AG04449 (cell line): ENCODE data around the gene WRAP73.

ENCODE experiments used
- CTCF ChIA-PET: fragments of 350-600 bp; formaldehyde crosslinking; extraction: SDS; loops from one replicate; lab custom pipeline; 2021; ENCODE audit warnings: antibody characterized with exemption; lab: Yijun Ruan, JAX
- POLR2A ChIA-PET: fragments of 400-600, 350-600 bp; formaldehyde crosslinking; extraction: SDS; loops from one replicate; lab custom pipeline; 2020; ENCODE audit warnings: antibody characterized with exemption, inconsistent platforms; lab: Yijun Ruan, JAX
- DNase-seq: peaks from one replicate; pipeline ENCODE4 v3.0.0-alpha.2; 2010; ENCODE audit warnings: low read depth, low spot score
- H3K4me3 ChIP-seq: 2 replicates; pipeline ENCODE4 v1.5.1; 2011; ENCODE audit warnings: low read depth, mild to moderate bottlenecking, control low read depth, low read length
- CTCF ChIP-seq: IDR thresholded peaks from one replicate; pipeline ENCODE4 v1.5.1; 2011; ENCODE audit warnings: mild to moderate bottlenecking, moderate library complexity, low read length, control low read depth, inconsistent platforms; ENCODE audit not compliant: insufficient read depth; ENCODE audit errors: missing control alignments

The WRAP73 gene

DNA sequence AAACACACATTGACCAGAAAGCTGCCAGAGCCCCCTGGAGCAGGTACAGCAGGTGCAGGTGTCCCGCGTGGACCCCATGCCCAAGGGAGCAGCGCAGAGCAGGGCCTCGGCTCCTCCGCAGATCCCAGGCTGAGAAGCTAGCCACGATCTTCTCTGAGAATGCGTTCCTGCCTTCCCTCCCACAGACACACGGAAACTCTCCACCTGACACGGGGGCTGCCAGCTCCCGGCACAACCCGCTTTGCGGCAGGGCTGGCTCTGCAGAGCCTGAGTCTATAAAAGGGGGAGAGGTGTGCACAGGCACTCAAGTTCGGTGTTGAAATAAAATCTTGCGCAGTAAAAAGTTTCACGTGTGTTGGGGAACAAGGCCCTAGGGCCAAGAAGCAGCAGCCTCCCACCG is 48.2 kb downstream of the WRAP73 start:
- no peak for TF ChIP-seq CTCF
- ChIA-PET POLR2A (no interaction called here), CTCF (interaction anchor here (0.7 to 2.2 kb wide), 2 partner anchors 18 to 109 kb away, joined by 3 to 9 read pairs; no protein-coding TSS in a partner anchor)
- H3K4me3 ChIP-seq: no peak overlapping the region
- DNase-seq: no peak

- no peak for DNase-seq
- no peak for TF ChIP-seq CTCF
- no peak overlapping the region for H3K4me3 ChIP-seq
- CTCF ChIA-PET: interaction anchor here (1.1 to 2.2 kb wide), 2 partner anchors 19 to 110 kb away, joined by 4 to 9 read pairs; no protein-coding TSS in a partner anchor
- POLR2A ChIA-PET: no interaction called here
These were observed 49.5 kb downstream of the WRAP73 start for GRCh38 chr1:3600354-3600753.

- CTCF ChIA-PET: interaction anchor here (1.1 to 1.7 kb wide), 2 partner anchors 13 to 109 kb away, joined by 4 read pairs; no protein-coding TSS in a partner anchor
- POLR2A ChIA-PET: no interaction called here
- DNase-seq: no peak
- H3K4me3 ChIP-seq: no peak overlapping the region
- no peak for TF ChIP-seq CTCF
These were observed 50.1 kb downstream of the WRAP73 start for GRCh38 chr1:3599816-3600215.

DNA sequence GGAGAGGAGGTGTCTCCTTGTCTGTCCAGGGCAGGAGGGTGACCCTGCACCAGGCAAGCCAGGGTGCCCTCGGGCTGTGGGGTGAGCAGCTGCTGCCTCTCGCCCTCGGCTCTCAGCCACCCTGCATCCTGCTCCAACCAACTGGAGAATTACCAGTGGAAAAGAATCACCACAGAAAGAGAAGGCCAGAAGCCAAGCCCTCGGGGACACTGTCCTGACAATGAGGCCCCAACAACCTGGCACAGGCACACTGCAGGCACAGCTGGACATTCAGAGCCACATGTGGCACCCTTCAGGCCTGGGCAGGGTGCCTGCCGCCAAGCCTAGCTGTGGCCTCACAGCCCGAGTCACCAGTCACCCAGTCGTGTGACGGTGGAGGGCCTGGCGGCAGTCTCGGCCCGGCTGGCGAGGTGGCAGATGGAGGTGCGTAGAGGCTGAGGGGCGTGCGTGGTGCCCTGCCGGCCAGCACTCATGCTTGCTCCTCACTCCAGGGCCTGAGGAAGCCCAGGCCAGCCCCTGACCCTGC is 50.6 kb downstream of the WRAP73 start:
- no peak for TF ChIP-seq CTCF
- no peak for DNase-seq
- ChIA-PET CTCF (interaction anchor here (1.1 to 1.7 kb wide), 2 partner anchors 12 to 109 kb away, joined by 4 read pairs; no protein-coding TSS in a partner anchor), POLR2A (no interaction called here)
- no peak overlapping the region for H3K4me3 ChIP-seq

DNA sequence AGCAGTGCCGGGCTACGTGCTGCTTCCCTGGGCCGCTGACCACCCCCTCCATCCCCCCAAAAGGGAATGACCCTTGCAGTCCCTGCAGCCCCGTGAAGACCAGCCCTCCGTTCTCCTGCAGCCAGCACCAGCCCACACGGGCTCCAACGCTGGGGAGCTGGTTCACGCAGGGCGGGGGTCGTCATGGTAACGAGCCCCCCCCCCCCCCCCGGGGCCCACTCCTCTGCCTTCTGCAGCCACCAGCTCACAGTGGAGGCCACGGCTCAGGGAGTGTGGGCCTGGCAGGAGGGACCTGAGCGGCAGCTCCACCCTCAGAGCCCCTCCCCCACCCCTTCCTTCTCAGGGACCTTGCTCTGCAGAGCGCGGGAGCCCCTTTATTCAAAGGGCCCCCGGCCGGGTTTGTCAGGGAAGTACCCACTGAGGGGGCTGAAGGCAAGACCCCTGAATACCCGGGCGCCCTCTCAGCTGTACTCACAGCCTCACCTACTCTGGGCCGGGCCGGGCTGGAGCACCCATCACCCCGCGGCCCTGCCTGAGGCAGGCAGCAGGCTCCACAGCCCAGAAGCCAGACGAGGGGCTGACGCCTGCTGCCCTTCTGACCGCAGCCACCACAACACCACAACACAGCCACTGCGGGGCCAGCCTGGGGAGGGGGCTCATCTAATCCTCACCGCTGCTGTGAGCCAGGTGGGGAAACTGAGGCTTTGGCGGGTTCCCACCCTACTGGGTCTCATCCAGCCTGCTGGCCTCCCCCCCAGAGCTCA is 51.2 kb downstream of the WRAP73 start:
- POLR2A ChIA-PET: no interaction called here
- no peak overlapping the region for H3K4me3 ChIP-seq
- no peak for DNase-seq
- CTCF ChIA-PET: interaction anchor here (1.7 kb wide), 1 partner anchor 11 kb away, joined by 4 read pairs; no protein-coding TSS in a partner anchor
- no peak for TF ChIP-seq CTCF

DNA sequence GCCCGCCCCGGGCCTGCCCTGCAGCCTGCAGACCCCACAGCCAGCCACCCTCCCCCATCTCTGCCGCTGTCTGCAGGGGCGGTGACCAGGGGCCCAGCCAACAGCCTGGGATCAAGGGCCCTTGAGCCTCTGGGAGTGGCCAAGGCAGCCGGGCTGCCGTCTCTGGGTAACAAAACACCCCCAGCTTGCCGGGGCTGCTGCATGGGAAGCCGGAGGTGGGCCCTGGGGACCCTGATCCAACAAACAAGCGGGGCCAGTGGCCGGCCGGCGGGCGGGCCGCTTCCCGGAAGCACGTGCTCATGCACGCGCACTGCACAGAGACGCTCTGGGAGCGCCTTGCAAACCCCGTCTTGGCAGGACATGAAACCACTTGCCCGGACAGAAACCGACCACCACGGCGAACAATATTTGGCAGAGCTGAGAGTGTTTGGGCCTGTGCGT is 51.8 kb downstream of the WRAP73 start:
- ChIA-PET CTCF (interaction anchor here (1.7 kb wide), 1 partner anchor 11 kb away, joined by 4 read pairs; no protein-coding TSS in a partner anchor), POLR2A (no interaction called here)
- H3K4me3 ChIP-seq: no peak overlapping the region
- no peak for DNase-seq
- TF ChIP-seq CTCF: no peak
